Upper lobe of left lung (tissue), 4 donors: Measurements from ENCODE around the gene DNAI1.

Experiments used
- CTCF ChIP-seq, 6 experiments: fragments of 450-650 bp in 4 of 6; fragments of 200-600 bp in 2 of 6; sonication (generic) in 2 of 6; IDR thresholded peaks; one replicate each; pipeline ENCODE4 v1.5.1; 2016 to 2019; ENCODE audit warnings: antibody characterized with exemption in 6 of 6
- POLR2AphosphoS5 ChIP-seq, 2 donors: sonication (generic); formaldehyde crosslinking; IDR thresholded peaks; one replicate each; pipeline ENCODE4 v1.5.1; 2017; ENCODE audit warnings: antibody characterized with exemption in 2 of 2

- TF ChIP-seq CTCF (IDR thresholded peaks at IDR 0.05) (no peak), POLR2AphosphoS5 (IDR thresholded peaks at IDR 0.05) (no peak)
Observed at GRCh38 chr9:34544035-34544434, 85.4 kb downstream of the DNAI1 start.
